OCI-LY7 (cell line): ENCODE measurements around the gene NHLRC4. TPM values are rescaled to one million over a fixed set of nuclear protein-coding genes. Genes with fewer than 3 reads are reported as not detected.
A peak's percentile ranks its signal among the peaks of the same experiment; 100 is the strongest.

Source experiments
- Bru-seq: library from RNA; stranded (reverse); fragments of 400-500 nt; gene quantifications from one replicate; lab custom pipeline; 2021; lab: Mats Ljungman, UMichigan
- BruChase-seq, 2 experiments: library from RNA; stranded (reverse); fragments of 400-500 nt; gene quantifications; one replicate each; lab custom pipeline; 2021; lab: Mats Ljungman, UMichigan
- BruUV-seq: library from RNA; stranded (reverse); fragments of 400-500 nt; replicated peaks from 2 replicates; lab custom pipeline; 2021; lab: Mats Ljungman, UMichigan
- CTCF ChIA-PET: fragments of 300-600 bp; sonication (Branson Sonifier 250); formaldehyde crosslinking; loops from one replicate; lab custom pipeline; 2022; ENCODE audit warnings: antibody characterized with exemption; ENCODE audit not compliant: unreplicated experiment; lab: Charles Lee
- POLR2A ChIA-PET: fragments of 300-600 bp; sonication (Branson Sonifier 250); formaldehyde crosslinking; loops from one replicate; lab custom pipeline; 2022; ENCODE audit warnings: antibody characterized with exemption; lab: Charles Lee
- DNase-seq: peaks from one replicate; pipeline ENCODE4 v3.0.0-alpha.2; 2015; ENCODE audit warnings: low spot score
- H2AFZ ChIP-seq: fragments of 200-600 bp; sonication (generic), shearing (Covaris generic); 2 replicates; pipeline ENCODE4 v1.6.1; 2014; ENCODE audit warnings: mild to moderate bottlenecking, antibody characterized with exemption, low read length, moderate library complexity
- H3K27ac ChIP-seq: fragments of 200-600 bp; sonication (generic); 2 replicates; pipeline ENCODE4 v1.5.1; 2014; ENCODE audit warnings: mixed run types, low read depth, mild to moderate bottlenecking, moderate library complexity, low read length, inconsistent platforms; ENCODE audit not compliant: poor library complexity, severe bottlenecking
- H3K36me3 ChIP-seq: fragments of 200-600 bp; sonication (generic); 2 replicates; pipeline ENCODE4 v1.6.1; 2014; ENCODE audit warnings: mild to moderate bottlenecking, antibody characterized with exemption, low read length, moderate library complexity, mixed read lengths; ENCODE audit not compliant: insufficient read depth
- H3K4me1 ChIP-seq: fragments of 200-600 bp; sonication (generic); 2 replicates; pipeline ENCODE4 v1.5.1; 2014; ENCODE audit warnings: mild to moderate bottlenecking, low read length; ENCODE audit not compliant: insufficient read depth, poor library complexity, severe bottlenecking
- H3K4me2 ChIP-seq: fragments of 200-600 bp; sonication (generic); 2 replicates; pipeline ENCODE4 v1.6.1; 2014; ENCODE audit warnings: mild to moderate bottlenecking, low read length
- H3K4me3 ChIP-seq: fragments of 200-600 bp; sonication (generic); 2 replicates; pipeline ENCODE4 v1.5.1; 2014; ENCODE audit warnings: mild to moderate bottlenecking, low read depth, low read length; ENCODE audit not compliant: poor library complexity, severe bottlenecking
- H3K79me2 ChIP-seq: fragments of 200-600 bp; sonication (generic); 2 replicates; pipeline ENCODE4 v1.6.1; 2016; ENCODE audit warnings: low read depth, mild to moderate bottlenecking, low read length, moderate library complexity, mixed read lengths; ENCODE audit not compliant: insufficient read depth
- H3K9me2 ChIP-seq: fragments of 200-600 bp; sonication (generic); 2 replicates; pipeline ENCODE4 v1.6.1; 2016; ENCODE audit warnings: mild to moderate bottlenecking, low read length, mixed read lengths; ENCODE audit not compliant: insufficient read depth
- H3K9me3 ChIP-seq: fragments of 200-600 bp; sonication (generic); 2 replicates; pipeline ENCODE4 v1.6.1; 2014; ENCODE audit warnings: mild to moderate bottlenecking, mixed run types, low read length, mixed read lengths
- H4K20me1 ChIP-seq: fragments of 200-600 bp; sonication (generic); 2 replicates; pipeline ENCODE4 v1.6.1; 2014; ENCODE audit warnings: mild to moderate bottlenecking, antibody characterized with exemption, low read length, moderate library complexity, mixed read lengths; ENCODE audit not compliant: insufficient read depth
- CTCF ChIP-seq: fragments of 200-600 bp; sonication (generic); conservative IDR thresholded peaks from 2 replicates; pipeline ENCODE4 v1.5.1; 2014; ENCODE audit warnings: mild to moderate bottlenecking, antibody characterized with exemption, low read length, moderate library complexity, mixed read lengths
- EZH2phosphoT487 ChIP-seq: fragments of 200-600 bp; sonication (generic); IDR thresholded peaks from 2 replicates; pipeline ENCODE4 v1.6.1; 2018; ENCODE audit warnings: low read depth, borderline replicate concordance, mild to moderate bottlenecking, mixed run types, antibody characterized with exemption, low read length, moderate library complexity, mixed read lengths
- intact Hi-C: fragments of 100-400 bp; cut with micrococcal nuclease; formaldehyde crosslinking; loops from one replicate; pipeline ENCODE4 v1.10.0; 2022; ENCODE audit not compliant: unreplicated experiment
- long read RNA-seq: library from polyadenylated mRNA; stranded (forward); transcript quantifications from one replicate; pipeline ENCODE4 v2.0.0, GENCODE V29; 2022
- total RNA-seq, 2 experiments: library from RNA; depleted of rRNA in 1 of 2; stranded (reverse); fragments of >200 nt in 1 of 2; shearing (Covaris generic) in 1 of 2; gene quantifications; 2 replicates each; pipeline ENCODE4 v1.2.3, GENCODE V29; 2014 to 2022

The NHLRC4 gene
- 3.7 and 4.2 TPM in 2 replicates for total RNA-seq (2014; rRNA removed; shearing (Covaris generic))
- 2.5 and 2.6 TPM in 2 replicates for total RNA-seq (2022)
- Bru-seq, nascent RNA, result percentile 34 among the genes with signal in this experiment
- percentile 39 among the genes with signal in this experiment for BruChase-seq, experiment 1, labeled RNA remaining after a 6-hour chase
- percentile 40 among the genes with signal in this experiment for BruChase-seq, experiment 2, labeled RNA remaining after a 2-hour chase
- long read RNA-seq, result 0 reads

- TF ChIP-seq EZH2phosphoT487 (no peak), CTCF (no peak)
- H4K20me1 ChIP-seq, result no peaks in the 10 kb centered on the region
- peak within 1 kb of the TSS; percentile 67 for H3K27ac ChIP-seq
- H3K79me2 ChIP-seq, result peaks cover 7% of the 10 kb centered on the region; the same call in 1 of the 2 replicates
- no peaks in the 10 kb centered on the region for H3K36me3 ChIP-seq
- DNase-seq, result peak; percentile 90
- no TSS peak for BruUV-seq
- peak within 1 kb of the TSS; percentile 75 for H3K4me2 ChIP-seq
- no peaks in the 10 kb centered on the region for H3K9me3 ChIP-seq
- H3K4me3 ChIP-seq, result peak within 1 kb of the TSS; percentile 46
- peak within 1 kb of the TSS; percentile 40; the same call in 1 of the 2 replicates for H2AFZ ChIP-seq
- ChIA-PET CTCF (no interaction called here), POLR2A (no interaction called here)
- intact Hi-C loops, result loop anchor here (1.0 to 5.0 kb wide), 2 partner anchors 39 to 184 kb away; partner anchors contain the start of genes CAPN15 and PGAP6
- peaks cover 35% of the 10 kb centered on the region for H3K4me1 ChIP-seq
- H3K9me2 ChIP-seq, result no peaks in the 10 kb centered on the region
Measured at GRCh38 chr16:566475-567372, at the start of gene NHLRC4. Gene NHLRC4, plus strand, starts transcription at chr16:567005. Its CDS starts 1,043 bp downstream, at chr16:568048.

GRCh38 chr16:518858-519257 is 47.9 kb upstream of the NHLRC4 start:
- POLR2A ChIA-PET, result interaction anchor here (0.5 kb wide), 1 partner anchor 1193 kb away, joined by 3 read pairs; no protein-coding TSS in a partner anchor
- no TSS peak for BruUV-seq
- no peak overlapping the region for H3K4me3 ChIP-seq

More at GRCh38 chr16:518858-519257, 47.9 kb upstream of the NHLRC4 start:
- Histone ChIP-seq H3K9me2 (no peaks in the 10 kb centered on the region), H3K4me1 (no peaks in the 10 kb centered on the region), H3K27ac (no peak overlapping the region), H4K20me1 (no peaks in the 10 kb centered on the region), H2AFZ (no peak overlapping the region), H3K9me3 (no peaks in the 10 kb centered on the region), H3K79me2 (no peaks in the 10 kb centered on the region), H3K36me3 (no peaks in the 10 kb centered on the region), H3K4me2 (no peak overlapping the region)
- DNase-seq, result no peak
- CTCF ChIA-PET, result no interaction called here
- intact Hi-C loops, result no loop called here
- no peak for TF ChIP-seq CTCF
- no peak for TF ChIP-seq EZH2phosphoT487
